NCI-H1092 treated with DMSO at 0.1 percent for 48 hours (cell line): ENCODE data around the gene HSPA12B.
A peak's percentile ranks its signal among the peaks of the same experiment; 100 is the strongest.
"Not testable (repeated sequence)": the region's sequence is repeated elsewhere in the genome, so short reads cannot be mapped to it uniquely, and the experiment has no call there.

ENCODE experiments used
- DNase-seq: peaks from one replicate; lab custom pipeline; 2025; lab: John Stamatoyannopoulos, UW

Gene HSPA12B

DNA sequence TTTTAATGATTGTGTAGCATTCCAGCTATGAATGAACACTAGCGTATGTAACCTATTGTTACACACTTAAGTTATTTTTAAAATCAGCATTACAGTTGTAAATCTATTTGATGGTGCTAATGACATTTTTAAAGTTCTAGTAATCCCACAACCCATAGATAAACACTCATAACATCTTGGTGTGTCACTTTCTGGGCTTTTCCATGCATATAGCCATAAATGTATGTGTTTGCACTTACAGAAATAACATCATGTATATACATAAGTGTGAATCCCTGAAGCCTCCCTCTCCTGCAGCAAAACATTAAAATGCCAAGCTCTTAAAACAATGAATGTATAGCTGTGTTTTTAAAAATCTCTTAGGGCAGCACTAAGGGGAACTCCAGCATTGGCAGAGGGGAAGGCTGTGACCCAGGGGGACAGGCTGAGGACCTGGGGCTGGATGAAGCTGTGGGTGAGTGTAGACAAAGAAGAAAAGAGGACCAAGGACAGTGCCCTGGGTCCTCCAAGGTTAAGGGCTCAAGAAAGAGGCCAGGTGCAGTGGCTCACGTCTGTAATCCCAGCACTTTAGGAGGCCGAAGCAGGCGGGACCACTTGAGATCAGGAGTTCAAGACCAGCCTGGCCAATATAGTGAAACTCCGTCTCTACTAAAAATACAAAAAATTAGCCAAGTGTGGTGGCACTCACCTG is 55.0 kb downstream of the HSPA12B start:
- DNase-seq: no peak

DNA sequence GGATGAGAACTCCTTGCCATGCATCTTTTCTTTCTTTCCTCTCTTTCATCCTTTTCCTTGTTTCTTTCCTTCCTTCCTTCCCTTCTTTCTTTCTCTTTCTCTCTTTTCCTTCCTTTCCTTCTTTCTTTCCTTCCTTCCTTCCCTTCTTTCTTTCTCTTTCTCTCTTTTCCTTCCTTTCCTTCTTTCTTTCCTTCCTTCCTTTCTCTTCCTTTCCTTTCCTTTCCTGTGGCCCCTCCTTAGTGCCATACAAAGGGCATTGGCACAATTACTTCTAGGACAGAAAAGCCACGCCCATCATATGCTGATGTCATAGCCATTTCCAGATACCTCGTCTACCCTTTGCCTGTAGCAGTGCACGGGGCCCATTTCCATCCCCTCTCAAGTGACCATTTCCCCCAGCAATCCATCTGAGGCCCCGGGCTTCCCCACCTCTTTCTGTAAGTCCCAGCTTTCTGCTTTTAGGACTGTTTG is 56.2 kb downstream of the HSPA12B start:
- no peak for DNase-seq

DNA sequence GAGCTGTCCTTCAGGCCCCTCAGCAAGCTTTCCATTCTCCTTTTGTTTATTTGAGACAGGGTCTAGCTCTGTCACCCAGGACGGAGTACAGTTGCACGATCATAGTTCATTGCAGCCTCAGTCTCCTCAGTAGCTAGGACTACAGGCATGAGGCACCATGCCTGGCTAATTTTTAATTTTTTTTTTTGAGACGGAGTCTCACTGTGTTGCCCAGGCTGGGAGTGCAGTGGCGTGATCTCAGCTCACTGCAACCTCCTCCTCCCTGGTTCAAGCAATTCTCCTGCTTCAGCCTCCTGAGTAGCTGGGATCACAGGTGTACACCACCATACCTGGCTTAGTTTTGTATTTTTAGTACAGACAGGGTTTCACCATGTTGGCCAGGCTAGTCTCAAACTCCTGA is 56.7 kb downstream of the HSPA12B start:
- not testable (repeated sequence) for DNase-seq

DNA sequence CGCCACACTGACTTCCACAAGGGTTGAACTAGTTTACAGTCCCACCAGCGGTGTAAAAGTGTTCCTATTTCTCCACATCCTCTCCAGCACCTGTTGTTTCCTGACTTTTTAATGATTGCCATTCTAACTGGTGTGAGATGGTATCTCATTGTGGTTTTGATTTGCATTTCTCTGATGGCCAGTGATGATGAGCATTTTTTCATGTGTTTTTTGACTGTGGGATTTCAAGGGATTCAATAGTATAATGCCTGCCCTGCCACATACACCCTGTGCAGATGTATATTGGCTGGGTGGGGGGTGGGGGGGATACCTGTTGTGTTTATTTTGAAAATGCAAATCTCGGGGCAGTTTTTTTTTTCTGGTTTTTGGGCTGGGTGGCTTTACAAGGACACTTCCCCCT is 61.7 kb downstream of the HSPA12B start:
- DNase-seq: not testable (repeated sequence)

DNA sequence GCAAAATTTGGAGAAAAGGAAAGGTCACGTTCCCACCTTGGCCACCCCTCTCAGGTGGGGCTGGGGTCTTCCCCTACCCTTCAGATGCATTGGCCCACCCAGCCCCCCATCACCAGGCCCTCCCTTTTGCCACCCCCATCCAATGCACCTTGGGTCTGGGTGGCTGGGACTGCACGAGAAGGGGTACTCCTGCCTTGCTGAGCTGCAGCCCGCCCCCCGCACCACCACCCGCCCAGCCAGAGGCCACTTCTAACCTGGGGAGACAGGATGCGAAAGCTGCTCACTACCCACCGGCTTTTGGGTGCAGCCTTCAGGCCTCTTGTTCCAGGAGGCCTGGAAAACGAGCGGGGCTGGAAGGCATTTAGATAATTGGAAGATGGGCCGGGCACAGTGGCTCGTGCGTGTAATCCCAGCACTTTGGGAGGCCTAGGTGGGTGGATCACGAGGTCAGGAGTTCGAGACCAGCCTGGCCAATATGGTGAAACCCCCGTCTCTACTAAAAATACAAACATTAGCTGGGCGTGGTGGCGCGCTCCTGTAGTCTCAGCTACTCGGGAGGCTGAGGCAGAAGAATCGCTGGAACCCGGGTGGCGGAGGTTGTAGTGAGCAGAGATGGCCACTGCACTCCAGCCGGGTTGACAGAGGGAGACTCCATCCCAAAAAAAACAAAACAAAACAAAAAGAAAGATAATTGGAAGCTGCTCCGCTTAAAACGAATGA is 62.4 kb downstream of the HSPA12B start:
- no peak for DNase-seq

DNA sequence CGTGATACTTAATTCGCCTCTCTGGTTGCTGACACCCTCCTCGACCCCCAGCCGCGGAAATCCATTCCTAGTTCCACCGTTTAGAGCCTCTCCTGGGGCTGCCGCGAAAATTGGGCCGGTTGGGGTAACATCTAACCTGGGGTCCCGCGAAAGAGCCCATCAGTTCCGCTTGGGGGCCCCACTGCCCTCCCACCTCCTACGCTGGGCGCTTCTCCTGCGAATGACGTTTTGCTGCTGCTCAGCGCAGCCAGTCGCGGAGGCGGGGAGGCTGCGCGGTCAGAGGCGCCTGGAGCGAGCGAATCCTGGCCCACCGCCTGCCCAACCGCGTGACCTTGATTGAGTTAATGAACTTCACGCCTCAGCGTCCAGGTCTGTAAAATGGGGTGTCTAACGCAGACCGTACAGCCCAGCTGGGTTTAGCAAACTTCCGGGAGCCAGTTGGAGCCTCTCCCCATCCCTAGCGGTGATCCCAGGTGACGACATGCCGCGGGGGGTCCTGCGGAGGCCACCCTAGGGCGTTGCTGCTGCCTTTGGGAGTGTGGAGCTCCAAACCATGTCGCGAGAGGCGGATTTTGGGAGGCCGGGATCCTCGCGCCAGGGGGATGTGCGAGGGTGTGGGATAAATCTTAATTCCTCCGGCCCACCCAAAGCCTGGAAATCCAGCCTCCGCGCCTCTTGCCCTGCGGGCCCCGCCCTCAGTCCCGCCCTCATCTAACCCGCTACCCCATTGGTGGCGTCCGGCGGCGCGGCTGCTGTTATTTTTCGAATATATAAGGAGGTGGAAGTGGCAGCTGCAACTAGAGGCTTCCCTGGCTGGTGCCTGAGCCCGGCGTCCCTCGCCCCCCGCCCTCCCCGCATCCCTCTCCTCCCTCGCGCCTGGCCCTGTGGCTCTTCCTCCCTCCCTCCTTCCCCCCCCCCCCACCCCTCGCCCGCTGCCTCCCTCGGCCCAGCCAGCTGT is 63.3 kb downstream of the HSPA12B start, which contains the start of gene CDC25B:
Gene CDC25B (plus strand): TSS at position 800 of the 958 bp plus-strand sequence. CDS start 222 bp downstream, outside the sequence.
- peak; percentile 95 for DNase-seq

DNA sequence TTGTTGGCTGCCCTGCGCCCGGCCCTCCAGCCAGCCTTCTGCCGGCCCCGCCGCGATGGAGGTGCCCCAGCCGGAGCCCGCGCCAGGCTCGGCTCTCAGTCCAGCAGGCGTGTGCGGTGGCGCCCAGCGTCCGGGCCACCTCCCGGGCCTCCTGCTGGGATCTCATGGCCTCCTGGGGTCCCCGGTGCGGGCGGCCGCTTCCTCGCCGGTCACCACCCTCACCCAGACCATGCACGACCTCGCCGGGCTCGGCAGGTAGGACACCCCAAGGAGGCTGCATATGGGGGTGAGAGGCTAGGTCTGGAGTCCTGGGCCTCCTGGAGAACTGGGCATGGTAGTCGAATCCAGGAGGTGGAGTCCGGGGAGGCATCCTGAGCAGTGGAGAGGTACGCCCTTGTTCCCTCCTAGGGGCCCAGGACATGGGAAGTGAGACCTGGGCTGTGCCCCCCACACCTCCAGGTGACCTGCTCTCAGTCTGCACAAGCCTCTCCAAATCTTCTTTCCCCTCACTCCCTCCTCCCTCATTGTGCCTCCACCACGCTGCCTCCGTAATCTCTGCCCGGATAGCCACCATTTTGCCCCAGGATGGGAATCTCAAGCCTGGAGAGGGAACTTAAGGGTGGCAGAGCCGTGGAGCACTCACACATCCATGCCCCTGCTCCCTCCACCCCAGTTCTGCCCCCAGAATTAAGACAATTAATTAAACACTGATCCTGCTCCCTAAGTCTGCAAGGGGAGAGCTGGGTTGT is 64.2 kb downstream of the HSPA12B start:
- DNase-seq: no peak

DNA sequence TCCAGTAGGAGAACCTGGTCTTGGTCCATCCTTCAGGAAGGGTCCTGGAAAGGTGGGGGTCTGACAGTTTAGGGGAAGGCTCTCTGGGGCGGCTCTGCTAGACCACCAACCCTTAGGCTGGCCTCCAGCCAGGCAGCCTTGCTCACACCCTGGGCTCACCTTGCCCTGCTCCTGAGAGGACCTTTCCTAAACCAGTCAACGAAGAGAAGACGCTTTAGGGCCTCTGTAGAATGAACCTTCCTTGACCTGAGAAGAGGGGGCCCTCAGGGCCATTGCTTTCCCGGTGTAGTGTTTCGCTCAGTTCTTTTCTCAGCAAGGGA is 64.7 kb downstream of the HSPA12B start:
- DNase-seq: no peak

DNA sequence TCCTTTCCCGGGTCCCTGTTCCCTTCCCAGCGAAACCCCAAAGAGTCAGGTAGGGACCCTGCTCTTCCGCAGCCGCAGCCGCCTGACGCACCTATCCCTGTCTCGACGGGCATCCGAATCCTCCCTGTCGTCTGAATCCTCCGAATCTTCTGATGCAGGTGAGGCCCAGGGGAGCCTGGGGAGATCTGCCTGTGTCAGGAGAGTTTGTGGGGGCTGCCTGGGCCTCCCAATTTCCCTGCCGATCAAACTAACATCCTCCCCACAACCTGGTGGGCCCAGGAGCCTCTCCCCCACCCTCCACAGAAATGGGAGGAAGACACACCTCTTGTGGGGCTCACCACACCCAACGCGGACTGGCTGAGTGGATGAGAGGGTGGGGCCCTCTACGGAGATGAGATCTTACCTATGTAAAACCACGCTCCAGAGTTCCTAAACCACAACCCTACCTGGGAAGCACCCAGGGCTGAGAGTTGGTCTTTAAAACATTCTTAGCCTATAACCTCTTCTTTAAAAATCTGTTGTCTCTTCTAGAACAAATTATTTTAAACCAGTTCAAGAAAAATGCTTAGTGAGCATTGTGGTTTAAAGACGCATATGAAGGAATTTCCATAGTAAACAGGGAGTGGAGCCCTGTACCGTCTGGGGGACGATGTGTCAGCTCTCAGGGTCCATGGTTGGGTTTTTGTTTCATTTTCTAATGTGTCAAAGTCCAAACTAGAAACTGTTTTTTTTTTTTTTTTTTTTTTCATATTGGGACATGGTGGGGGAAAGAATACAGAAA is 65.3 kb downstream of the HSPA12B start:
- DNase-seq: no peak

DNA sequence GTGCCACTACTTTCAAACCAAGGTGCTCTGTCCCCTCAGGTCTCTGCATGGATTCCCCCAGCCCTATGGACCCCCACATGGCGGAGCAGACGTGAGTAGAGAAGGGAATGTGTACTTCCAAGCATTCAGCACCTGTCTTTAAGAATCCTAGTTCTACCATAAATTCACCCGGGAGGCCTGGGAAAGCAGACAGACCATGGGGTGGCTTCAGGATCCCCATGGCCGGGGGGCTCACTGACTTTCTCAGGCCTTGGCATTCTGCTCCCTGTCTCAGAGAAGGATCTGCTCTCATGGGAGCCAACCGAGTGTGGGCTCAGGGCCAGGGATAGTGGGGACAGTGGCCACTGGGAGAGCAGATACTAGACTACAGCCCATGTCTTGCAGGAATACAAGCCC is 65.9 kb downstream of the HSPA12B start:
- no peak for DNase-seq

DNA sequence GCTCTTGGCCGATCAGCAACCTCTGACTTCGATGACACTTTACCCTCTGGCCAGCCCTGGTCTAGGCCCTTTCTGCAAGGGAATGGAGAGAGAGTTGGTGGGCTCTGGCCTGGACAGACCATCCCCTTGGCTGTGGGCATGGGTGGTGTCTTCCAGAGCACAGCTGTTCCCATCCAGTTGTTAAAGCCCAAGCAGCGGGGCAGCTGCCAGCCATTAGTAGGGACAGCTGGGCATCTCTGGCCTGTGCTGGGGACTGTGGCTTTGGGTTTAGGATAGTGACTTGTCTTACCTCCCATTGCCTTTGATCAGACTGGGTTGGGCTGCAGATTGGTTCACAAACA is 66.4 kb downstream of the HSPA12B start:
- DNase-seq: no peak

DNA sequence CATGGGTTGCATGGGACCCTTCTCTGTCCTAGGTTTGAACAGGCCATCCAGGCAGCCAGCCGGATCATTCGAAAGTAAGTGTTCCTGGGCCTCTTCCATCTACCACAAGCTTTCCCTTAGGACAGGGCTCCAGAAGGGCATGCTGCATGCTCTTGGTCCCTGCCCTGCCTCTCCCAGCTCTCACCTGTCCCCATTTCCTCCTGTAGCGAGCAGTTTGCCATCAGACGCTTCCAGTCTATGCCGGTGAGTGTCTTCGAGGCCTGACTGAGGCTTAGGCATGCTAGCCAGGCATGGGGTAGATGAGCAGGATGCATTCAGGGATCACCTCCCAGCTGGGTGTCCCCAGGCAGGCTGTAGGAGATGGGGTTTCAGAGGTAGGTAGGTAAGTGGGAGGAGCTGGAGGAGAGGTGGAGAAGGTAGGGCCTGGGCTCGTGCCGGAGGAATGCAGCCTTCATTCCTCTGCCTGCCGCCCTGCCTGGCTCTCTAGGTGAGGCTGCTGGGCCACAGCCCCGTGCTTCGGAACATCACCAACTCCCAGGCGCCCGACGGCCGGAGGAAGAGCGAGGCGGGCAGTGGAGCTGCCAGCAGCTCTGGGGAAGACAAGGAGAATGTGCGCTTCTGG is 67.9 kb downstream of the HSPA12B start:
- no peak for DNase-seq

DNA sequence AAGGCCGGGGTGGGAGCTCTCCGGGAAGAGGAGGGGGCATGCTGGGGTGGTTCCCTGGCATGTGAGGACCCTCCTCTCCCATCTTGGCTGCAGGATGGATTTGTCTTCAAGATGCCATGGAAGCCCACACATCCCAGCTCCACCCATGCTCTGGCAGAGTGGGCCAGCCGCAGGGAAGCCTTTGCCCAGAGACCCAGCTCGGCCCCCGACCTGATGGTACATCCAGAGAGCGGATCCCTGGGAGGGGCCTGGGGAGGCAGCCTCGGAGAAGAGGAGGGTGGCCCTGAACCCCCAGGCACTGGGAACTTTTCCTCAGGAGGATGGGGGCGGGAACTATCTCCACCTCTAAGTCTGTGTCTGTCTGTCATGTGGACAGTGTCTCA is 68.4 kb downstream of the HSPA12B start:
- DNase-seq: no peak

DNA sequence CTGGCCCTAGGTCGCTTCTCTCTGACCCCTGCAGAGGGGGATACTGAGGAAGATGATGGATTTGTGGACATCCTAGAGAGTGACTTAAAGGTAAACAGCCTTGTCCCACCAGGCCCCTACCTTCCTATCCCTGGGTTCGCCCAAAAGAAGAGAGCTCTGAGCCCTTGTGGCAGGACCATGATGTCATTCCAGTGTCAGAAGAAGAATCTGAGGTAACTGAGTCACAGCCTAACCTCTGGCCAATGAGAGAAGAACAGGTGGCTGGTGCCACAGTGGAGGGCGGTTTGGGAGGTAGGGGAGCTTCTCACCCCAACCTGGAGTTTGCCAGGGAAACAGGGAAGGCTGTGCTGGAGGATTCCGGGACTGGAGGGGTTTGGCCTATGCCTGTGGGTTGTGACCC is 68.8 kb downstream of the HSPA12B start:
- DNase-seq: no peak

DNA sequence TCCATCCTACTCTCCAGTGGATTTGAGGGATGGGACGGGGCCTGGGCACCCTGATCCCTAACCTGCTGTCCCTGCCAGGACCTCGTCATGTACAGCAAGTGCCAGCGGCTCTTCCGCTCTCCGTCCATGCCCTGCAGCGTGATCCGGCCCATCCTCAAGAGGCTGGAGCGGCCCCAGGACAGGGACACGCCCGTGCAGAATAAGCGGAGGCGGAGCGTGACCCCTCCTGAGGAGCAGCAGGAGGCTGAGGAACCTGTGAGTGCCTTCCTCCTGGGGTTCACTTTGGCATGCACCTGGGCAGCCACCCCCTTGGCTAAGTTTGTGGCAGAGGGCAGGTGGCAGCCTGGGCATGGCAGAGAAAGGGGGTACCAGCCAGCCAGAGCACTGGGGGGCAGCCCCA is 69.4 kb downstream of the HSPA12B start:
- DNase-seq: no peak
